Common myeloid progenitor, CD34-positive (primary cell): Measurements from ENCODE around the gene SLC35F6.
A peak's percentile ranks its signal among the peaks of the same experiment; 100 is the strongest.
"Not testable (repeated sequence)": the region's sequence is repeated elsewhere in the genome, so short reads cannot be mapped to it uniquely, and the experiment has no call there.

Experiments
- CTCF ChIA-PET: fragments of 350-600 bp; sonication (Branson Sonifier 250); formaldehyde crosslinking; loops from one replicate; lab custom pipeline; 2021; ENCODE audit warnings: antibody characterized with exemption; lab: Charles Lee
- POLR2A ChIA-PET: fragments of 350-600 bp; sonication (Branson Sonifier 250); formaldehyde crosslinking; loops from one replicate; lab custom pipeline; 2021; ENCODE audit warnings: antibody characterized with exemption; lab: Charles Lee
- DNase-seq, 3 donors: peaks; one replicate each; pipeline versions ENCODE4 v3.0.0 to v3.0.0-alpha.2; 2013
- H3K27ac ChIP-seq, 2 experiments: 1 replicate in 1 of 2; 2 replicates in 1 of 2; pipeline ENCODE4 v1.7.0; 2013; ENCODE audit warnings: inconsistent platforms in 2 of 2, low read length in 2 of 2, mild to moderate bottlenecking in 2 of 2, low read depth in 1 of 2, moderate library complexity in 1 of 2; ENCODE audit not compliant: severe bottlenecking in 2 of 2, insufficient read depth in 1 of 2, poor library complexity in 1 of 2
- H3K27me3 ChIP-seq, 5 experiments: replicated peaks in 2 of 5; 1 replicate in 3 of 5; 2 replicates in 2 of 5; pipeline versions ENCODE4 v1.6.1 to v1.7.0; 2013; ENCODE audit warnings: low read length in 4 of 5, mild to moderate bottlenecking in 2 of 5, moderate library complexity in 2 of 5, inconsistent platforms in 1 of 5; ENCODE audit not compliant: insufficient read depth in 5 of 5, control insufficient read depth in 4 of 5
- H3K36me3 ChIP-seq, 4 experiments: 1 replicate in 2 of 4; 2 replicates in 2 of 4; pipeline versions ENCODE4 v1.6.1 to v1.7.0; 2013; ENCODE audit warnings: low read length in 3 of 4, control low read depth in 1 of 4, mild to moderate bottlenecking in 1 of 4; ENCODE audit not compliant: control insufficient read depth in 4 of 4, insufficient read depth in 4 of 4
- H3K4me1 ChIP-seq, 4 experiments: 1 replicate in 3 of 4; 2 replicates in 1 of 4; pipeline versions ENCODE4 v1.6.1 to v1.7.1; 2013; ENCODE audit warnings: low read length in 3 of 4, mild to moderate bottlenecking in 3 of 4, control low read depth in 1 of 4, inconsistent platforms in 1 of 4, moderate library complexity in 1 of 4; ENCODE audit not compliant: control insufficient read depth in 4 of 4, insufficient read depth in 4 of 4; ENCODE audit errors: control extremely low read depth in 1 of 4
- H3K4me3 ChIP-seq, 7 experiments: 1 replicate in 4 of 7; 2 replicates in 3 of 7; pipeline versions ENCODE4 v1.5.1 to v1.7.0; 2013; ENCODE audit warnings: mild to moderate bottlenecking in 7 of 7, low read length in 6 of 7, moderate library complexity in 6 of 7, inconsistent platforms in 2 of 7, low read depth in 2 of 7, control low read depth in 1 of 7; ENCODE audit not compliant: insufficient read depth in 4 of 7, control insufficient read depth in 1 of 7; ENCODE audit errors: extremely low read depth in 1 of 7
- H3K9me3 ChIP-seq, 5 experiments: 1 replicate in 4 of 5; 2 replicates in 1 of 5; pipeline versions ENCODE4 v1.6.1 to v1.7.1; 2013; ENCODE audit warnings: low read length in 4 of 5, mild to moderate bottlenecking in 2 of 5, inconsistent platforms in 1 of 5, low read depth in 1 of 5, moderate library complexity in 1 of 5; ENCODE audit not compliant: control insufficient read depth in 4 of 5, insufficient read depth in 2 of 5; ENCODE audit errors: control extremely low read depth in 1 of 5
- WGBS: methylation state at CpG from one replicate; pipeline ENCODE4 v1.1.5; 2013; ENCODE audit not compliant: insufficient coverage; 5-methylcytosine and 5-hydroxymethylcytosine counted together

SLC35F6 gene

DNA sequence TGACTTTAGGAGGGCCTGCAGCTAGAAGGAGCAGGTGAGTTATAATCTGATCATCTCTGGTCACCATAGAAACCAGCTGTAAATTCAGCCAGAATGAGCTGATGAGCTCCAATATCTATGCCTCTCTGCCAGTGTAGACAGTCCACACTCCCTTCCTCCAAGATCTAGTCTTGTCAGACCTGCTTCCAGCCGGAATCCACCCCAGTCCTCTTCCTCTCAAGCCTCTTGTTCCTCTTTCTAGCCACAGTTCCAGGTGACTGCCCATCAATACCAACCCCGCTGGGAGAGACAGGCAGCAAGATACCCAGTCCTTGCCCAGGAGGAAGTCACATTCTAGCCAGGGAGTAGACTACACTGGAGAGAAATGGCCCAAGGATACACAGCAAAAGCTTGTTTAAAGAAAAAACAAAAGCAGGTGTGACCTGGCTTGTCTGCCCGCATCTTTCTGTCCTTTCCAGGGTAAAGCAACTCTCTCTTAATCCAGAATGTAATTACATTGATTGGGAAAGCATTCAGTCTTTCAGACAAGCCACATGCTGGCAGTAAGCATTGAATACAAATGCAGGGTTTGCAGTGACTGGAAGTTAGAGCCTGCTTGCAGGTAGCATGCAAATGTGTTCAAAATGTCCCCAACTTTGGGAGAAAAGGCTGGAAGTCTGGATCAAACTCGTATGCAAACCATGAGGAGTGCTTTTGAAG, 9.0 kb upstream of the SLC35F6 start:
- Histone ChIP-seq H3K9me3 (no peaks in the 10 kb centered on the region), H3K4me3 (no peak overlapping the region), H3K27me3 (no peaks in the 10 kb centered on the region), H3K27ac (no peak overlapping the region), H3K4me1 (peaks cover 0 to 10% (median 6%) of the 10 kb centered on the region in 4 experiments), H3K36me3 (no peaks in the 10 kb centered on the region)
- DNase-seq = peak in 2 of 3 donors; percentile 25 to 31
- WGBS = 71% methylated on average over 3 of the region's 4 CpGs
- POLR2A ChIA-PET = no interaction called here
- CTCF ChIA-PET = interaction anchor here (0.9 to 1.3 kb wide), 3 partner anchors 8 to 10 kb away, joined by 3 read pairs; no protein-coding TSS in a partner anchor

DNA sequence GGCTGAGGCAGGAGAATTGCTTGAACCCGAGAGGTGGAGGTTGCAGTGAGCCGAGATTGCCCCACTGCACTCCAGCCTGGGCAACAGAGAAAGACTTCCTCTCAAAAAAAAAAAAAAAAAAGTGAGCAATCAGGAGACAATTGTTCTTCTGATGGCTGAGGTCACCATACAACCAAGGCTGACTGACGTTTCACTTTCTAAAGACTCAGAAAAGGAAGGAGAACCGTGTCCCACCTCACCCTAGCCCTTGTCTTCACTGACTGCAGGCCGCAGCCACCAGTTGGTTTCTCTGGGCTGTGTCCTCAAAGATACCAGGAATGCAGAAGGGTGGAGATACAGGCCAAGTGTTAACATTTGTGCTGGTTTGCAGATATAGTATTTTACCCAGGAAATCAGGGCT, 7.7 kb upstream of the SLC35F6 start:
- H3K9me3 ChIP-seq = no peaks in the 10 kb centered on the region
- H3K27me3 ChIP-seq = no peaks in the 10 kb centered on the region
- no peak overlapping the region for H3K27ac ChIP-seq
- peak in 1 of 3 donors; percentile 21 for DNase-seq
- ChIA-PET POLR2A (interaction anchor here (0.7 kb wide), 1 partner anchor 563 kb away, joined by 3 read pairs; no protein-coding TSS in a partner anchor), CTCF (interaction anchor here (0.7 to 1.8 kb wide), 2 partner anchors 11 to 31 kb away, joined by 3 to 8 read pairs; no protein-coding TSS in a partner anchor)
- WGBS = 83% methylated on average over 2 of the region's 5 CpGs
- H3K36me3 ChIP-seq = no peaks in the 10 kb centered on the region
- no peak overlapping the region for H3K4me3 ChIP-seq
- peaks cover 0 to 5% (median 1%) of the 10 kb centered on the region in 4 experiments for H3K4me1 ChIP-seq

DNA sequence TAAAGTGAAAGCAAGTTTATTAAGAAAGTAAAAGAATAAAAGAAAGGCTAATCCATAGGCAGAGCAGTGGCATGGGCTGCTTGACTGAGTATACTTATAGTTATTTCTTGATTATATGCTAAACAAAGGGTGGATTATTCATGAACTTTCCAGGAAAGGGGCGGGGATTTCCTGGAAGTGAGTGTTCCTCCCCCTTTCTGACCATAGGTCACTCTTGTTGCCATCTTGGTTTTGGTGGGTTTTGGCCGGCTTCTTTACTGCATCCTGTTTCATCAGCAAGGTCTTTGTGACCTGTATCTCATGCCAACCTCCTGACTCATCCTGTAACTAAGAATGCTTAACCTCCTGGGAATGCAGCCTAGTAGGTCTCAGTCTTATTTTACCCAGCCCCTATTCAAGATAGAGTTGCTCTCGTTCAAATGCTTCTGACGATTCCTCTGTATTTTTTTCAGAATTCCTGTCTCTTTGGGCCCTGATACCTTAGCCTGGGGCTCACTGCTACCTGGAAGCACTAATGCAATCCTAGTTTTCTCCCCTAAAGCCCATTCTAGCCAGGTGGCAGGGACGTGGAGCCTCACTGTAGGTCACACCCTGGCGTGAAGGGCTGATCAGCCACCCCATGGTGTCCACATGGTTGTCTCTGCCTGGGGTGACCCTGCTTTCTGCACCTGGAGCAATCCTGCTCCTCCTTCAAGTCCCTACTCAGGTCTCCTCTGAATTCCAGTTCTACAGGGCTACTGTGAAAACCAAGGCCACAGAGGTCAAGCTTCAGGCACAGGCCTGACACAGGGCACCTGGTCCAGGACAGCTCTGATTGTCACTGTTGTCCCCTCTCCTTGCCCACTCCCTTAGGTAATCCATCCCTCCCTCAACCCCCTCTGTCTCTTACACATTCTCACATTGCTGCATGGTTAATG, 6.0 kb upstream of the SLC35F6 start:
- WGBS = 91% methylated on average over 6 of the region's 6 CpGs
- CTCF ChIA-PET = interaction anchor here (1.1 to 1.8 kb wide), 2 partner anchors 9 to 13 kb away, joined by 3 to 8 read pairs; no protein-coding TSS in a partner anchor
- peaks cover 0 to 5% (median 1%) of the 10 kb centered on the region in 4 experiments for H3K4me1 ChIP-seq
- no peaks in the 10 kb centered on the region for H3K9me3 ChIP-seq
- no peaks in the 10 kb centered on the region for H3K36me3 ChIP-seq
- no peak overlapping the region for H3K4me3 ChIP-seq
- POLR2A ChIA-PET = no interaction called here
- H3K27ac ChIP-seq = peak overlapping the region in 1 of 2 experiments; percentile 37
- no peak for DNase-seq
- no peaks in the 10 kb centered on the region for H3K27me3 ChIP-seq

DNA sequence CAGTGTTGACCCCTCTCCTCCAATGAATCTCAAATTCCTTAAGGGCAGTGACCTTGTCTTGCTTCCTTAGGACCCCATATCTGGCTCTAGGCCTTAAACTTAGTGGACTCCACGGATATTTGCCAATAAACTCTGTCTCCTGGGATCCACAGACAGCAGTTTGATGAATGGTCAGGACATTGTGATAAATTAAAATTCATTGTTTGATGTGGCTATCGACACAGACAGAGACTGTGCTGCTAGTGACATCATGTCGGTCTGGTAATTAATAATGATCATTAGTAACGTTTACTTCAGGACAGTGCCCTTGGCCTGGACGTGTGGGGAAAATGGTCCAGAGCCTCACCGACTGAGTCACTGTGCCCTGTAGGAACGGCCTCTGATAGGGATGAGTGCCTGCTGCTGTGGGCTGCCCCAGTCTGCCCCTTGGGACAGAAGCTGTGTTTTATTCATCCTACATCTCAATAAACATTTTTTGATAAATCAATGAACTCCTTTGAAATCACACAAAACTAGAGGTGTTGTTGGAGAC, 5.2 kb upstream of the SLC35F6 start:
- Histone ChIP-seq H3K9me3 (no peaks in the 10 kb centered on the region), H3K36me3 (no peaks in the 10 kb centered on the region), H3K4me3 (no peak overlapping the region), H3K27ac (no peak overlapping the region), H3K4me1 (peaks cover 0 to 5% (median 4%) of the 10 kb centered on the region in 4 experiments), H3K27me3 (no peaks in the 10 kb centered on the region)
- ChIA-PET POLR2A (no interaction called here), CTCF (no interaction called here)
- no peak for DNase-seq
- WGBS = 100% methylated on average over 6 of the region's 7 CpGs

DNA sequence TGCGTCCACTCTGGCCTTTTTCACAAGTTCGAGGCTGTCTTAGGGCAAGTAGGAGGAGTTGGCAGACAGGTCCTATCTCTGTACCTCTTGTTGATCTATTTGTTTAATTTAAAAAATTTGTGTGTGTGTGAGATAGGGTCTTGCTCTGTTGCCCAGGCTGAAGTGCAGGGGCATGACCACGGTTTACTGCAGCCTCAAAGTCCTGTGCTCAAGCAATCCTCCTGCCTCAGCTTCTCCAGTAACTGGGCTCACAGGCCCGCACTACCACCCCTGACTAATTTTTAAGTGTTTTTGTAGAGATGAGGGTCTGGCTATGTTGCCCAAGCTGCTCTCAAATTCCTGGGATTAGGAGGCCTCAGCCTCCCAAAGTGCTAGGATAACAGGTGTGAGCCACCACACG, 4.2 kb upstream of the SLC35F6 start:
- 100% methylated on average over 4 of the region's 5 CpGs for WGBS
- ChIA-PET POLR2A (interaction anchor here (0.6 kb wide), 1 partner anchor 125 kb away, joined by 3 read pairs; no protein-coding TSS in a partner anchor), CTCF (interaction anchor here (1.4 kb wide), 1 partner anchor 31 kb away, joined by 3 read pairs; no protein-coding TSS in a partner anchor)
- Histone ChIP-seq H3K4me1 (peaks cover 0 to 13% (median 10%) of the 10 kb centered on the region in 4 experiments), H3K27ac (no peak overlapping the region), H3K27me3 (no peaks in the 10 kb centered on the region), H3K4me3 (no peak overlapping the region), H3K36me3 (no peaks in the 10 kb centered on the region), H3K9me3 (no peaks in the 10 kb centered on the region)
- DNase-seq = no peak

DNA sequence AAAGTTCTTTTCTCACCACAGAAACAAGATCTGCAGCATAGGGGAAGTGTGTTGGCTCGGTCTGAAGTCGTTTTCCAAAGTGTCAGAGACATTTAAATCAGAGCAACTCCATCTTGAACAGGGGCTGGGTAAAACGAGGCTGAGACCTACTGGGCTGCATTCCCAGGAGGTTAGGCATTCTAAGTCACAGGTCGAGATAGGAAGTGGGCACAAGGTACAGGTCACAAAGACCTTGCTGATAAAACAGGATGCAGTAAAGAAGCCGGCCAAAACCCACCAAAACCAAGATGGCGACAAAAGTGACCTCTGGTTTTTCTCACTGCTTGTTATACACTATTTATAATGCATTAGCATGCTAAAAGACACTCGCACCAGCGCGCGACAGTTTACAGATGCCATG, 3.1 kb upstream of the SLC35F6 start:
- H3K36me3 ChIP-seq, H3K4me3 ChIP-seq, H3K27ac ChIP-seq, H3K9me3 ChIP-seq, H3K27me3 ChIP-seq, POLR2A ChIA-PET, DNase-seq: not testable (repeated sequence)
- peaks cover 0 to 19% (median 14%) of the 10 kb centered on the region in 4 experiments for H3K4me1 ChIP-seq
- 83% methylated on average over 10 of the region's 10 CpGs for WGBS
- CTCF ChIA-PET = interaction anchor here (1.4 kb wide), 1 partner anchor 33 kb away, joined by 3 read pairs; no protein-coding TSS in a partner anchor
